Ascending aorta (tissue), 2 donors: ENCODE results near the gene PPP1R14D. TPM values are rescaled to one million over a fixed set of nuclear protein-coding genes. Genes with fewer than 3 reads are reported as not detected.

Source experiments
- DNase-seq, 2 donors: peaks; one replicate each; pipeline ENCODE4 v3.0.0-alpha.2; 2019; ENCODE audit warnings: low spot score in 2 of 2
- H3K27ac ChIP-seq, 2 donors: fragments of 200-600 bp; sonication (generic); one replicate each; pipeline ENCODE4 v1.5.1; 2016 to 2017; ENCODE audit warnings: mild to moderate bottlenecking in 1 of 2
- H3K27me3 ChIP-seq: fragments of 200-600 bp; sonication (generic); one replicate; pipeline ENCODE4 v1.5.1; 2017
- H3K36me3 ChIP-seq, 2 donors: fragments of 200-600 bp; sonication (generic); one replicate each; pipeline ENCODE4 v1.5.1; 2016
- H3K4me1 ChIP-seq, 2 donors: fragments of 200-600 bp; sonication (generic); one replicate each; pipeline ENCODE4 v1.5.1; 2016 to 2017; ENCODE audit warnings: mild to moderate bottlenecking in 1 of 2
- H3K4me3 ChIP-seq, 2 donors: fragments of 200-600 bp; sonication (generic); one replicate each; pipeline ENCODE4 v1.5.1; 2016 to 2017; ENCODE audit warnings: mild to moderate bottlenecking in 1 of 2
- H3K9me3 ChIP-seq, 2 donors: fragments of 200-600 bp; sonication (generic); one replicate each; pipeline ENCODE4 v1.5.1; 2016
- intact Hi-C: fragments of 100-400 bp; cut with DNase I; formaldehyde crosslinking; loops from one replicate; pipeline ENCODE4 v1.15.1; 2023
- total RNA-seq: library from RNA; depleted of rRNA; stranded (reverse); fragments of >200 nt; gene quantifications from one replicate; pipeline ENCODE4 v1.1.0, GENCODE V29; 2016
- TF ChIP-seq, protein P1 (sequence below), 3 experiments: fragments of 200-600 bp in 2 of 3; fragments of 450-650 bp in 1 of 3; sonication (generic) in 2 of 3; IDR thresholded peaks; one replicate each; pipeline ENCODE4 v1.5.1; 2016 to 2019; ENCODE audit warnings: antibody characterized with exemption in 3 of 3, mild to moderate bottlenecking in 1 of 3, moderate library complexity in 1 of 3

PPP1R14D gene
- total RNA-seq, 1 donor from 2014 or later = not detected

DNA sequence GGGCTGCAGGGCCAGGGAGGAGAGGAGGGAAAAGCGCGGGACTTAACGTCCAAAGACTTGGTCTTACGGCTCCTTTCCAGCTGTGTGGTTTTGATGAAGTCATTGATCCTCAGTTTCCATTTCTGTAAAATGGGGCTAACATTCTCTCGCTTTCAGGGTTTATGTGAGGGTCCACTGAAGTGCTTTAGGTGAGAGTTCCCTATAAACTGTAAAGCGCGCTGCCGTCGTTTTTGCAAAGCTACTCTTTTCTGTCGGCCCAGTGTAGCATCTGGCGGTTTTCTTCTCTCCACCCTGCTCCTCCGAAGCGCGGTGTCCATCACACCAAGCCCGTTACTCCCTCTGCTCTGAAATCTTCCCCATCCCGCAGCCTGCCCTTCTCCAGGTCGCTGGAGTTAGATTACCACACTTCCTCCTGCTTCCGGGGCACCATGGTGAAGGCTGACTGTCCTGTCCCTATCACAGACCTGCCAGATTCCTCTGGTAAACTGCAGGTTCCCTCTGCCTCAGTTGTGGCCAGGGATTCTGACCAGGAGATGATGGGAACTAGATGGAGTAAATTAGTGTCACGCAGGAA lies 20.5 kb downstream of the PPP1R14D start:
- H3K36me3 ChIP-seq = peaks cover 0 to 17% of the 10 kb centered on the region in 2 donors
- no peak overlapping the region for H3K27ac ChIP-seq
- no peaks in the 10 kb centered on the region for H3K27me3 ChIP-seq
- no peaks in the 10 kb centered on the region for H3K9me3 ChIP-seq
- intact Hi-C loops = loop anchor here (1.0 to 5.0 kb wide), 3 partner anchors 53 to 116 kb away; partner anchors contain the start of genes RMDN3 and VPS18
- peak overlapping the region; percentile 77 to 88 for H3K4me3 ChIP-seq
- TF ChIP-seq, protein P1, sequence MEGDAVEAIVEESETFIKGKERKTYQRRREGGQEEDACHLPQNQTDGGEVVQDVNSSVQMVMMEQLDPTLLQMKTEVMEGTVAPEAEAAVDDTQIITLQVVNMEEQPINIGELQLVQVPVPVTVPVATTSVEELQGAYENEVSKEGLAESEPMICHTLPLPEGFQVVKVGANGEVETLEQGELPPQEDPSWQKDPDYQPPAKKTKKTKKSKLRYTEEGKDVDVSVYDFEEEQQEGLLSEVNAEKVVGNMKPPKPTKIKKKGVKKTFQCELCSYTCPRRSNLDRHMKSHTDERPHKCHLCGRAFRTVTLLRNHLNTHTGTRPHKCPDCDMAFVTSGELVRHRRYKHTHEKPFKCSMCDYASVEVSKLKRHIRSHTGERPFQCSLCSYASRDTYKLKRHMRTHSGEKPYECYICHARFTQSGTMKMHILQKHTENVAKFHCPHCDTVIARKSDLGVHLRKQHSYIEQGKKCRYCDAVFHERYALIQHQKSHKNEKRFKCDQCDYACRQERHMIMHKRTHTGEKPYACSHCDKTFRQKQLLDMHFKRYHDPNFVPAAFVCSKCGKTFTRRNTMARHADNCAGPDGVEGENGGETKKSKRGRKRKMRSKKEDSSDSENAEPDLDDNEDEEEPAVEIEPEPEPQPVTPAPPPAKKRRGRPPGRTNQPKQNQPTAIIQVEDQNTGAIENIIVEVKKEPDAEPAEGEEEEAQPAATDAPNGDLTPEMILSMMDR (IDR thresholded peaks at IDR 0.05) = no peak
- peaks cover 0 to 18% of the 10 kb centered on the region in 2 donors for H3K4me1 ChIP-seq
- DNase-seq = no peak

DNA sequence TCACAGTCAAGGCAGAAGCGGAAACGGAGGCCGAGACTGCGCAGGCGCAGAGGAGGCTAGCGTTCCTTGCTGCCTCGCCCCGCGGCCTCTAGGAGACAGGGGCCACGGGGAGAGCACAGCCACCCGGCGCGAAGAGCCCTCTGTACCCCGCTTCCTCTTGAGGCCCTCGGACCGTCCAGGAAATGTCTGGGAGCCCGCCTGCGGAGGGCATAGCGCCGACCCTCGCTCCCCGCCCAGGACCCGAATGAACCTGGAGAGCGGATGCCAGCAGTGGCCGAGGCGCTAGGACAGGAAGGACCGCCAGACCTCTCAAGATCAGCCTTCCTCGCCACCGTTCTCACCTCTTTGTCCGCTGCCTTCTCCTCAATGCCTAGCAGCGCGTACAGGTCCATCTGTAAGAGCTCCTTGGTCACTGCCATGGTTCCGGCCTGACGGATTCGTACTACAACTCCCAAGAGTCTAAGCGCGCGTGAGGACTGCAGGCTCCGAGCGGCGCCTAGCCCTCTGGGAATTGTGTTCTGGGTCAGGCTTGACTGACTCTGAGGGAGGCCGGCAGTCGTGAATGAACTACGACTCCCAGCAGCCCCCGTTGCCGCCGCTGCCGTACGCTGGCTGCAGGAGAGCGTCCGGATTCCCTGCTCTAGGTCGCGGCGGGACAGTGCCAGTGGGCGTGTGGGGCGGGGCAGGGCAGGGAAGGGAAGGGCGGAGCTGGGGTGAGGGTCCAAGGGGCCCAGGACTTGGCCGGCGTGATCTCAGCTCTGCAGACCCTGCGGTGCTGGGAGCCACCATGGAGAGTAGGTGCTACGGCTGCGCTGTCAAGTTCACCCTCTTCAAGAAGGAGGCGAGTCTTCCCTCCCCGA lies 21.2 kb downstream of the PPP1R14D start, which contains the start of the genes DNAJC17 and ZFYVE19:
Gene DNAJC17 (minus strand): TSS at position 446 of the 860 bp plus-strand sequence. CDS start 27 bp downstream, at position 419.
Gene ZFYVE19 (plus strand): TSS at position 62 of the 860 bp plus-strand sequence. CDS start 501 bp downstream, at position 563.
- no peaks in the 10 kb centered on the region for H3K27me3 ChIP-seq
- intact Hi-C loops = loop anchor here (1.0 to 5.0 kb wide), 3 partner anchors 52 to 115 kb away; partner anchors contain the start of genes RMDN3 and VPS18
- H3K4me1 ChIP-seq = peaks cover 0 to 18% of the 10 kb centered on the region in 2 donors
- H3K4me3 ChIP-seq = peak within 1 kb of the TSS; percentile 77 to 88
- TF ChIP-seq, protein P1 (IDR thresholded peaks at IDR 0.05) = peak in 2 of 3 experiments; percentile 5 to 7
- H3K9me3 ChIP-seq = no peaks in the 10 kb centered on the region
- peaks cover 0 to 13% of the 10 kb centered on the region in 2 donors for H3K36me3 ChIP-seq
- DNase-seq = peak; percentile 91 to 98
- H3K27ac ChIP-seq = peak within 1 kb of the TSS; percentile 89 to 93

DNA sequence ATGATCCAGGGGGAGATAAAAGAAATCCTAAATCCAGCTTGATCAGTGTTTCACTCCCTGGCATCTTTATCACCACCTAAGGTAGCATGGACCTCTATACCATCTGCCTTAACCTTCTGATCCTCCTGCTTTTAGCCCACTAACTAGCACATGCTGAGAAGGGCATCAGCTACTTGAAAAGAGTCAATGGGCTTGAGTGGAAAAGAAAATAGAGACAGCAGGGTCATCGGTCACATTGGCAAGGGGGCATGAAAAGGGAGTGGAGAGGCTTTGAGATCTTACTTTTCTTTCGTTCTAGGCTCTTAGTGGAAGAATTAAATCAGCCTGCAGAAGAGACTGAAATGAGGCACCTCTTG lies 21.9 kb downstream of the PPP1R14D start:
- H3K9me3 ChIP-seq = no peaks in the 10 kb centered on the region
- H3K27me3 ChIP-seq = no peaks in the 10 kb centered on the region
- peaks cover 0 to 13% of the 10 kb centered on the region in 2 donors for H3K36me3 ChIP-seq
- H3K4me3 ChIP-seq = peak overlapping the region; percentile 77 to 88
- no peak for DNase-seq
- peak overlapping the region; percentile 89 to 93 for H3K27ac ChIP-seq
- TF ChIP-seq, protein P1 (IDR thresholded peaks at IDR 0.05) = no peak
- peaks cover 0 to 18% of the 10 kb centered on the region in 2 donors for H3K4me1 ChIP-seq
- intact Hi-C loops = loop anchor here (1.0 to 5.0 kb wide), 3 partner anchors 51 to 114 kb away; partner anchors contain the start of genes RMDN3 and VPS18

DNA sequence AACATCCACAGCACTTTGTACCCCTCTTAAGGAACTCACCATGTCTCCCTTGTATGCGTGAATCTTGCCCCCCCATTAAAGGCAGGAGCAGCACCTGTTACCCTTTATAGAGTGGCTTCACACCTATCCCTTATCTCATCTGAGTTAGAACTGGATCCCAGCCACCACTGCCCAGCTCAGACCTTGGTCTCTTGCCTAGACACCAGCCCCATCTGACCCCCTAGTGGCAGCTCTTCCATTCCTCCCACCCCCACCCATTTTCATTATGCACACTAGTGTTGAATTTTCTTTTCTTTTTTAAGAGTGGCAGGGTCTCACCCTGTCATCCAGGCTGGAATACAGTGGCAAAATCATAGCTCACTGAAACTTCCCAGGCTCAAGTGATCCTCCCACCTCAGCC lies 24.8 kb downstream of the PPP1R14D start:
- Histone ChIP-seq H3K9me3 (no peaks in the 10 kb centered on the region), H3K36me3 (peaks cover 0 to 3% of the 10 kb centered on the region in 2 donors), H3K4me3 (no peak overlapping the region), H3K27me3 (no peaks in the 10 kb centered on the region), H3K4me1 (peaks cover 0 to 17% of the 10 kb centered on the region in 2 donors), H3K27ac (no peak overlapping the region)
- TF ChIP-seq, protein P1 (IDR thresholded peaks at IDR 0.05) = no peak
- intact Hi-C loops = no loop called here
- DNase-seq = no peak

DNA sequence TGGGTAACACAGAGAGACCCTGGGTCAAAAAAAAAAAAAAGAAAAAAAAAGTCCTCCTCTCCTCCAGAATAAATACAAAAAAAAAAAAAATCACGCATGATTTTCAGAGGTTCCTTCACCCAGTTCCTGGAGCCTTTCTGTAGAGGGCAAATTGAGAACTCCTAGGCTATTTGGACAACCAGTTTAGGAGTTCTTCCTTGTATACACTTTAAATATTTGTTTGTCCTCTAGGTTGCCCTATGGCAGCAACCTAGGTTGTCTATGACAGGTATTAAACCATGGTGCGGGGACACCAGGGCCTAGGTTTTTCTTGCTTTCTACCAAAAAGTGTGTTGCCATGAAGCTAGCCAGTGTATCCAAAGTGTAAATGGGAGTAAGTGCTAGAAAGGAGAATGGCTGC lies 25.4 kb downstream of the PPP1R14D start:
- H3K27me3 ChIP-seq = no peaks in the 10 kb centered on the region
- no peak overlapping the region for H3K27ac ChIP-seq
- no peak overlapping the region for H3K4me3 ChIP-seq
- H3K9me3 ChIP-seq = no peaks in the 10 kb centered on the region
- H3K4me1 ChIP-seq = peaks cover 0 to 11% of the 10 kb centered on the region in 2 donors
- DNase-seq = no peak
- TF ChIP-seq, protein P1 (IDR thresholded peaks at IDR 0.05) = no peak
- peaks cover 0 to 3% of the 10 kb centered on the region in 2 donors for H3K36me3 ChIP-seq
- intact Hi-C loops = no loop called here
